Measurements from ENCODE around the gene AMPD3.

Gene AMPD3

DNA sequence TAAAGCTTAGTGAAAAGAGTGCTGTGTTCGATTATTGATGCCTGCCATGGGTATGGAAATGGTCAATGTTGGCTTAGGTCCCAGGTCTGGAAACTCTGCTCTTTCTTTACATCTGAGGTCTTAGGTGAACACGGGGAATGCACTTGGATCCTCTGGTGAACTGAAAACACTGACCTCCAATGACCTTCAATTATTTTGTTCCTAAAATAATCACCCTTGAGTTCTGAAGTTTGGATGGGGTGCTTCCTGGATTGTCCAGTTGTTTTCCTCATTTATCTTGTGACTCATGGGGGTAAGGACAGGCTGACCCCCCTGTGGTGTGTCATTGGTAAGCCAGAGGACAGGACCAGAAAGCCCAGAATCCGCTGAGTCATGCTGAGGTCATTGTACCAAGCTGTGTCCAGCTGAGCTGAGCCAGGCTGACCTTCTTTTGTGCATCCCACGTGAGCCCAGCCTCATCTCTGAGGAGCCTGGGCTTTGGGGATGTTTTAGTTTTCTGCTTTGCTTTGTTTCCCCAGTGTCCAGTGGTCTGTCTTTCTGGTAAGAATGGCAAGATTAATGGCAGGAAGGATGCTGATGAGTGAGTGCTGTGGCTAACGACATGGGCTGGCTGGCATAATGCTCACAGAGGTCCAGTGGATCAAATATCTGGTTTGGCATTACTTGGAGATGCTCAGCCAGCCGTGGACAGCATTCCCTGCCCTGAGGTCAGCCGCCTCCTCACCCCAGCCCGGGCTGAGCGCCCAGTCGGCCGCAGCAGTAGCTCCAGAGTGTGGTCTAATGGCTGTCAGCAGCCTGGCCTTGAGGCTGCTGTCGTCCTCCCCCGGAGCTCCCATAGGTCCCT lies 35.6 kb downstream of the AMPD3 start:
- DNase-seq = no peak

DNA sequence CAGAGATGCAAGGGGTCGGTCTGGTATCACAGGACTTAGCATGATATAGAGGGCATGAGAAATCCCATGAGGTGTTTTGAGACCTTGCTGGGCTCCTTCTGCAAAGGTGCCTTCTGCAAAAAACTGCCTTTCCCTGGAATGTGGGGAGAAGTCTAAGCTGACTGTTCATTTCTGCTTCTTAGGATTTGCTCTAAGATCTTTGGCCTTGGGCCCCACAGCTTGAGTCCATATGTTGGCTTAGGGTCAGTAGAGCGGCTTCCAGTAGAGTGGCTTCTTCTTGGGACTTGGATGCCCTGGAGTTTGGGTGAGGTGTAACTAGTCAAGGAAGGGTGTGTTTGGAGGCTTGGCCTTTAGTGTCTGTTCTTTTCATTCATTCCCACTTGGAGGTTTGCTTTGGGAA lies 37.0 kb downstream of the AMPD3 start:
- DNase-seq = no peak

GRCh38 chr11:10493041-10493663 lies 38.1 kb downstream of the AMPD3 start:
- no peak for DNase-seq

DNA sequence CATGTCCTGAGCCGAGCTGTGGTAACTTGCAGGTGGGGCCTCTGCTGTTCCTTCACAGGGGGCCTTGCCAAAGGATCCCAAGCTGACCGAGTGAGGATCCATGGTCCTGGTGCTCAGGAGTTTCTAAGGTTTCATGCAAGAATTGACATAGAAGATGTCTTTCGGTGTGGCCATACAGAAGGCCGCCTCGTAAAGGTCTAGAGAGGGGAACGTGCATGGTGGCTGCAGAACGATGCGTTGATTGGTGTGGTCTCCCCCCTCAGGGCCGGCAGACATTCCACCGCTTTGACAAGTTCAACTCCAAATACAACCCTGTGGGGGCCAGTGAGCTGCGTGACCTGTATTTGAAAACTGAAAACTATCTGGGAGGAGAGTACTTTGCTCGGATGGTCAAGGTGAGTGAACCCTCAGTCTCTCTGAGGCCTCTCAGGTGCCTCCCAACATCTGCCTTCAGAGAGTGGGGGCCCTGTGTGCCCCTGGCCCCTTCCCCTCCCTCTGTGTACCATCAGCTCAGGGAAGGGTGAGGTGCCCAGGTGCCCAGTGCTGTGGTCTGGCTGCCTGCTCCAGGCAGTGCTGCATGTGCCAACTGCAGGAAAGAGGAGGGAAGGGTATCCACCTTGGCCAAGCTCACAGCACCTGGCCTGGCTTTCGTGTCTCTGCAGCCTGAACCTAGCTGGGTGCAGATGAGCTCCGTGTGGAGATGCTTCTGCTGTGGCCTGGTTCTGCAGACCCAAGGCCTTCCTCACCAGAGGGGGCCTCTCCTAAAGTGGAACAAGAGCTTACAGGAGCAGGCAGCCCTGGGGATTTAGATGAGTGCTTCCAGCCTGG lies 39.8 kb downstream of the AMPD3 start:
- DNase-seq = no peak

- DNase-seq = no peak
These were observed 40.4 kb downstream of the AMPD3 start for GRCh38 chr11:10495464-10495786.

GRCh38 chr11:10496296-10496936 lies 41.4 kb downstream of the AMPD3 start:
- DNase-seq = no peak

DNA sequence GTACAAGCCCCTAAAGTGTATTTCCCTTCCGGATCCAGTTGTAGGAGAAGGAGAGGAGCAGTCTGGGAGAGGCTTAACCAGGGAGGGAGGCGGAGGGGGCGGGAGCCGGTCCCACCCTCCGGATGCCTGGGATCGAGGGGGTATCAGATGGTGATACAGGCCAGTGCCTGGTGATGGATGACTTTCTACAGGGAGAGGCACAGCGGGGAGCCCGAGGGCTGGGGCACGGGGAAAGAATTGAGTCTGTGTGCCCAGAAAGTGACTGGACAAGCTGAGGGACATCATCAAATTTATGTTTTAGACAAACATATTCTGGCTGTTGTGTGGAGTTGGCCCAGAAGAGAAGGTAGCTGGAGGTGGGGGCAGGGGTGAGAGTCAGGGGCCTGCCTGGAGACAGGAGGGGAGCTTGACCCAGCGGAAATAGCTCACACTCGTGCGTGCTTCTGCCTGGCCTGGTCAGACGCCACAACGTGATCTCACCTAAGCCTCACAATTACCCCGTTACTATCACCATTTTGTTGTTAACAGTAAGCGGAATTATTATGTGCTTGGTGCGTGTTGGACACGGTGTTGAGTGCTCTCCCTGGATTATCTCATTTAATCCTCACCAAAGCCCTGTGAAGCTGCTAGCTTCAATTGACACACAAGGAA lies 42.4 kb downstream of the AMPD3 start:
- no peak for DNase-seq

GRCh38 chr11:10498022-10498400 lies 42.9 kb downstream of the AMPD3 start:
- DNase-seq = no peak

DNA sequence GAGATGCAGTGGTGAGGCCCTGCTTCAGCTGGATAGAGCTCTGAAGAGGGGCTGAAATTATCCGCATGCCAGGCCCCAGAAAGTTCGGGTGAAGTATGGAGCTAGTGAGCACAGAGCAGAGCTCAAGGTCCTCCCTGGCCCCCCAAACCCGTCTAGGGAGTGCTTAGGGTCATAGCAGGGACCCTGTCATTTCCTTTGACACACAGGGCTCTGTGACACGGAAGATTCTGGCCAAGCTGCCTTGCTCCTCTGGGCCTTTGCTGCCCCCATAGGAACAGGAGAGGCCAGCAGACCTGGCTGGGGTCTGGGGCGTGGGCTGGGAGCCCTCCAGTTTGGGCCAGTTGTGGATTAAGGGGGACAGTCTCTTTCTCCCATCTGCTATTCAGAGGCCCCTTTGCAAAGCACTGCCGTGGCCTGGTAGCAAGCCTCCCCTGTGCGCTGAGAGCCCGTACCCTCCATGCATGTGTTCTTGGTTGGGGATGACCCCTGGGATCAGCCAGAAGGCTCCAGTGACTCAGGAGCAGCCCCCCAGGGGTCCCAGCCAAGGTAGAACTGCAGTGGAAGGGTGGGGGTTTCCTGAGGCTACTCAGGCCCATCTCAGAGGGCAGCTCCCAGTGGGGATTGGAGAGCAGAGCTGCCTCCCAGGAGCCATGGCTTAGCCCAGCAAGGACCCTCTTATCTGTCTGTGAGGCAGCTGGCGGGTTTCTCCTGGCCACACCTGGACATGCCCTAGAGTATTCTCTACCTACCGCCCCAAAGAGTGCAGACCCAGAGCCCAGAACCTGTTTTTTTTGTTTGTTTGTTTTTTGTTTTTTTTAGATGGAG lies 43.6 kb downstream of the AMPD3 start:
- no peak for DNase-seq

GRCh38 chr11:10499452-10499851 lies 44.4 kb downstream of the AMPD3 start:
- no peak for DNase-seq

DNA sequence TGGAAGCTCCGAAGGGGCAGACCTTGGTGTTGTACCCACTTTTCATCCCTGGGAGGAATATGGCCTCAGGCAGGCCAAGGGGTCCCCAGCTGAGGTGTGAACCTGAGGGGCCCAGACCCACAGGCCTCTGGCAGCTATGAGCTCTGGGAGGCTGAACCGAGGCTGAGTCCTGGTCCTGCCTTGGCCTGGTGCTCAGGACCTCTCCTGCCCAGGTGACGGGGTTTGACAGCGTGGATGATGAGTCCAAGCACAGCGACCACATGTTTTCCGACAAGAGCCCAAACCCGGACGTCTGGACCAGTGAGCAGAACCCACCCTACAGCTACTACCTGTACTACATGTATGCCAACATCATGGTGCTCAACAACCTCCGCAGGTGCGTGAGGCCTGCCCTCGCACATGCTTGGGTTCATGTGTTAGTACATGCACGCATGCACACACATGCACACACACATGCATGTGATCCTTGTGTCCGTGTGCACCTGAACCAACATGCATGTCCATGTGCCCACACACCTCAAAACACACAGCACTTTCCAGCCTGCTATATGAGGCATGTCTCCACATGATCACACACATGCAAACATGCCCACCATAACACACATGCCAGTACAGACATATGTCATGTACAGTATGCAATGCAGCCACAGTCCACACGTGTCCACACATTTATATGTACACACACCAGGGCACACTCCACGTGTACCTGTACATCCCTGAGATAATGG lies 45.0 kb downstream of the AMPD3 start:
- no peak for DNase-seq

DNA sequence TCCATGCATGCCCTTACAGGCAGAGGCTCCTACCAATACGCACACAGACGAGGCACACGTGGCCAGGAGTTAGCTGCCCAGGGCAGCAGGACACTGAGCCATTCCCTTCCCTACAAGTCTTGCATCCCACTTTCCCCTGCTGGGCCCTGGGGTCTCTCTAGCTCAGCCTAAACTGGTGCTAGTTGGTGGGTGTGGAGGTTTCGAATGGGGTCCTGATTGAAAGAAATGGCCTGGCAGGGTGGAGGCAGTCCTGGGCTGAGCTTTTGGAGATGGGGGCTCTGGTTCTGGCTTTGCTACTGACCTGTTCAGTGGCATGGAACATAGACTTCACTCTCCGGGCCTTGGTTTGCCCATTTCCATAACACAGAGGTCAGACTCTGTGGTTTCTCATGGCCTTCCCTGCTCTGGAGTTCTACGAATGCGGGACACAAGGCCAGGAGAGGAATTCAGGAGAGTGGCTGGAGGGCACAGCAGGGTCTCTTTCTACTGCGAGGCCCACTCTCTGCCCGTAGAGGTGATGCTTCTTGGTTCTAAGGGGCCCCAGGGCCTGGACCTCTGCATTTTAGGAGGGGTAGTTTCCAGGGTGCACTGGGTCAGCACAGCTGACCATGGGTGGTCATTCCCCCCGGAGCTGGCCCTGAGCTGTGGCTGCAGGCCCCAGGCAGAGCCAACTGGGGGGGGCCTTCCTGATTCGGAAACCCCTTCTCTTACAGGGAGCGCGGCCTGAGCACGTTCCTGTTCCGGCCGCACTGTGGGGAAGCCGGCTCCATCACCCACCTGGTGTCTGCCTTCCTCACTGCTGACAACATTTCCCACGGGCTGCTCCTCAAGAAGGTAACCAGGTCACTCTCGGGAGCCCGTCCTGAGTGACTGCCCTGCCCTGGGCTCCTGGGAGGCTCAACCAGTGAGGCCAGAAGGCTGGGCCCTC lies 46.0 kb downstream of the AMPD3 start:
- DNase-seq = no peak

- no peak for DNase-seq
These were observed 47.1 kb downstream of the AMPD3 start for GRCh38 chr11:10502065-10502680.

DNA sequence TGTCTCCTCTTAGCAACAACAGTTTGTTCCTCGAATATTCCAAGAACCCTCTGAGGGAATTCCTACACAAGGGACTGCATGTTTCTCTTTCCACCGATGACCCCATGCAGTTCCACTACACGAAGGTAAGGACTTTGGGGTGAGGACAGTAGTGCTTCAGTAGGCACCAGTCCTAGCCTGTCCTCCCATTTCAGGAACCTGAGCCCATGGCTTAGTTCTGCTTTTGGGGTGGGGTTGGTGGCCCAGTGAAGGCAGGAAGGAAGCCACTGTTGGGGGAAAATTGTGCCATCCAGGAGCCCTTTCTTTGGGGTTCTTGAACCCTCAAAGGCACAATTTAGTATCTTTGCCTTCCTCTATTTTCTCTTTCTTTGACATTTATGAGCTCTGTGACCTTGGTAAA lies 47.7 kb downstream of the AMPD3 start:
- no peak for DNase-seq

DNA sequence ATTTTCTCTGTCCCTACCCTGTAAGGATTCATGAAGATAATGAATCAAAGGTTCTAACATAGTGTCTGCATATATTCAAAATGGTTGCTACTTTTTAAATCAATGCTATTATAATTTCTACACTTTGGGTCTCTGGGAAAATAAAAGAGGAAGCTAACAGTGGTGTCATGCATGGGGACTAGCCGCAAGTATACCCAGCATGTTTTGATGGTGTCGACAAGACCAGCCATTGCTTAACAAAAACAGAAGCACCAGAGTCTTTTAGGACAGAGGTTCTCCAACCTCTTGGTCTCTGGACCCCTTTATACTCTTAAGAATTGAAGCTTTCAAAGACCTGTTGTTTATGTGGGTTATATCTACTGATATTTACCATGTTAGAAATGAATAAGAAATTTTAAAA lies 48.2 kb downstream of the AMPD3 start:
- DNase-seq = no peak

- no peak for DNase-seq
These were observed 48.9 kb downstream of the AMPD3 start for GRCh38 chr11:10503777-10504480.

DNA sequence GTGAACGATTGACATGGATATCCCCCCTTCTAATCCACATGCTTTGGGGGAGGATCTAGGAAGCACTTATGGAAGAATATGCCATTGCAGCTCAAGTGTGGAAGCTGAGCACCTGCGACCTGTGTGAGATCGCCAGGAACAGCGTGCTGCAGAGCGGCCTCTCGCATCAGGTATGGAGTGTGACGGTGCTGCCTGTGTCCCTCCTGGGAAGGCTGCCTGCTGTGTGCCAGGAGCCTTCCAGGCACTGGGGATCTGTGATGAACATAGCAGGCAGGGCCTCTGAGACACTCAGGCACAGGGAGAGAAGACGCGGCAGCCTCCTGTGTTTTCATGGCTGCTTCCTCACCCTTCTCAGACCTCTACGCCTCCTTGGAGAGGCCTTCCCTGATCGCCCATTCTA lies 49.4 kb downstream of the AMPD3 start:
- no peak for DNase-seq

DNA sequence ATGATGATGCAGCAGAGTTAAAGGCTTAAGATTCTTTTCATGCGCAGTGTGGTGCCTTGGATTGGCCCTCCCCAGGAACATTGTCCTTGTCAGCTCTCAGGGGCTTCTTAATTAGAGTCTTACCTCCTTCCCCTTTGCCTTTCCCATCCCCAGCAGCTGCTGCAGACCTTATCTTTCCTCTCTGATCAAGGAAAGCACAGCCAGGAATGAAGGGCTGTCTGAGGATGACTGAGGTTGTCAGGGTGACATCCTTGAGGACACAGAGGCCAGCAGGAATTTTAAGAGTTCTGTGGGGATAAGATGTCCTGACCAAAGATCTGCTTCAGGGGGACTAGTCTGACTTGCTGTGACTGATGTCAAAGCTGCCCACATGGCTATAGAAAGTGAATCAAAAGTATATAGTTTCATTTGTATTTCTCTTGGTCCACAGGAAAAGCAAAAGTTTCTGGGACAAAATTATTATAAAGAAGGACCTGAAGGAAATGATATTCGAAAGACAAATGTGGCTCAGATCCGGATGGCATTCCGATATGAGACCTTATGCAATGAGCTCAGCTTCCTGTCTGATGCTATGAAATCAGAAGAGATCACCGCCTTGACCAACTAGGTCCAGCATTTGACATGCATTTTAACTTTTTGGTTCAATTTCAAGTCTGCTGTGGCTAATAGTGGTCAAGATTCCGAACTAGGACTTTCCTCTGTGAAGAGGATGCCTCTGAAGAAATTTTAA lies 50.4 kb downstream of the AMPD3 start:
- DNase-seq = no peak

Data from CD4-positive, alpha-beta T cell treated with Interleukin-12 subunit alpha and Interleukin-12 subunit beta, for 1 hour (primary cell).